H9 (cell line): ENCODE results near the gene MSI2. TPM values are rescaled to one million over a fixed set of nuclear protein-coding genes. Genes with fewer than 3 reads are reported as not detected.

ENCODE experiments used
- DNase-seq: peaks from one replicate; pipeline ENCODE4 v3.0.0-alpha.2; 2017
- H2AFZ ChIP-seq: one replicate; pipeline ENCODE4 v1.6.1; 2013; ENCODE audit warnings: mild to moderate bottlenecking, low read length, control low read depth, moderate library complexity
- H2AK5ac ChIP-seq: 2 replicates; pipeline ENCODE4 v1.6.1; 2013; ENCODE audit warnings: low read length, control low read depth, mixed read lengths; ENCODE audit not compliant: insufficient read length
- H2BK120ac ChIP-seq: one replicate; pipeline ENCODE4 v1.6.1; 2013; ENCODE audit warnings: low read depth, mild to moderate bottlenecking, low read length, control low read depth, inconsistent platforms; ENCODE audit not compliant: poor library complexity, severe bottlenecking
- H2BK12ac ChIP-seq: 2 replicates; pipeline ENCODE4 v1.6.1; 2013; ENCODE audit warnings: low read length, control low read depth, mixed read lengths, low read depth; ENCODE audit not compliant: insufficient read length
- H2BK15ac ChIP-seq: 2 replicates; pipeline ENCODE4 v1.6.1; 2013; ENCODE audit warnings: low read depth, low read length, control low read depth
- H2BK20ac ChIP-seq: one replicate; pipeline ENCODE4 v1.6.1; 2013; ENCODE audit warnings: low read depth, mild to moderate bottlenecking, low read length, control low read depth, inconsistent platforms; ENCODE audit not compliant: poor library complexity, severe bottlenecking
- H2BK5ac ChIP-seq: 2 replicates; pipeline ENCODE4 v1.6.1; 2013; ENCODE audit warnings: low read length, control low read depth, mixed read lengths; ENCODE audit not compliant: insufficient read length
- H3K14ac ChIP-seq: 2 replicates; pipeline ENCODE4 v1.6.1; 2013; ENCODE audit warnings: low read length, control low read depth; ENCODE audit not compliant: insufficient read depth
- H3K18ac ChIP-seq: 2 replicates; pipeline ENCODE4 v1.6.1; 2013; ENCODE audit warnings: low read depth, mild to moderate bottlenecking, mixed read lengths, low read length, control low read depth; ENCODE audit not compliant: insufficient read length
- H3K23ac ChIP-seq: 2 replicates; pipeline ENCODE4 v1.6.1; 2013; ENCODE audit warnings: low read length, control low read depth, mixed read lengths, low read depth; ENCODE audit not compliant: insufficient read length
- H3K23me2 ChIP-seq: 2 replicates; pipeline ENCODE4 v1.6.1; 2013; ENCODE audit warnings: low read depth, mild to moderate bottlenecking, mixed read lengths, low read length, control low read depth; ENCODE audit not compliant: insufficient read length, poor library complexity, severe bottlenecking
- H3K27ac ChIP-seq: 2 replicates; pipeline ENCODE4 v1.5.1; 2013; ENCODE audit warnings: low read length, control low read depth, mixed read lengths, low read depth; ENCODE audit not compliant: insufficient read length
- H3K27me3 ChIP-seq: 2 replicates; pipeline ENCODE4 v1.6.1; 2013; ENCODE audit warnings: low read length, control low read depth, inconsistent platforms; ENCODE audit not compliant: insufficient read depth
- H3K4ac ChIP-seq: 2 replicates; pipeline ENCODE4 v1.6.1; 2013; ENCODE audit warnings: low read depth, mild to moderate bottlenecking, control low read depth, inconsistent platforms, low read length, moderate library complexity
- H3K4me1 ChIP-seq: 2 replicates; pipeline ENCODE4 v1.6.1; 2013; ENCODE audit warnings: low read length, control low read depth, inconsistent platforms; ENCODE audit not compliant: insufficient read depth
- H3K4me2 ChIP-seq: 2 replicates; pipeline ENCODE4 v1.6.1; 2013; ENCODE audit warnings: low read length, control low read depth, mixed read lengths; ENCODE audit not compliant: insufficient read length, insufficient read depth
- H3K56ac ChIP-seq: 2 replicates; pipeline ENCODE4 v1.6.1; 2013; ENCODE audit warnings: low read depth, mild to moderate bottlenecking, mixed read lengths, low read length, control low read depth; ENCODE audit not compliant: insufficient read length
- H3K79me1 ChIP-seq: 2 replicates; pipeline ENCODE4 v1.6.1; 2013; ENCODE audit warnings: low read depth, mild to moderate bottlenecking, moderate library complexity, low read length, control low read depth, inconsistent platforms; ENCODE audit not compliant: insufficient read depth, poor library complexity, severe bottlenecking
- H3K79me2 ChIP-seq: 2 replicates; pipeline ENCODE4 v1.6.1; 2013; ENCODE audit warnings: low read length, control low read depth, inconsistent platforms; ENCODE audit not compliant: insufficient read depth
- H3K9ac ChIP-seq: 2 replicates; pipeline ENCODE4 v1.6.1; 2013; ENCODE audit warnings: low read length, control low read depth, mixed read lengths; ENCODE audit not compliant: insufficient read length; ENCODE audit errors: extremely low read depth
- H3K9me3 ChIP-seq: one replicate; pipeline ENCODE4 v1.6.1; 2013; ENCODE audit warnings: low read depth, low read length, inconsistent platforms; ENCODE audit not compliant: control insufficient read depth
- H3T11ph ChIP-seq: one replicate; pipeline ENCODE4 v1.6.1; 2013; ENCODE audit warnings: mild to moderate bottlenecking, low read length, control low read depth, inconsistent platforms
- H4K20me1 ChIP-seq: one replicate; pipeline ENCODE4 v1.6.1; 2013; ENCODE audit not compliant: control insufficient read depth, insufficient read length, insufficient read depth
- H4K5ac ChIP-seq: 2 replicates; pipeline ENCODE4 v1.6.1; 2013; ENCODE audit warnings: low read depth, mild to moderate bottlenecking, mixed read lengths, low read length, control low read depth; ENCODE audit not compliant: insufficient read length
- H4K8ac ChIP-seq: replicated peaks from 2 replicates; pipeline ENCODE4 v1.6.1; 2013; ENCODE audit warnings: low read length, control low read depth, mixed read lengths, low read depth; ENCODE audit not compliant: insufficient read length
- H4K91ac ChIP-seq: 2 replicates; pipeline ENCODE4 v1.6.1; 2013; ENCODE audit warnings: low read depth, mild to moderate bottlenecking, moderate library complexity, mixed read lengths, low read length, control low read depth; ENCODE audit not compliant: insufficient read length
- H3K27ac Mint-ChIP-seq, 3 experiments: 2 replicates in 2 of 3; 3 replicates in 1 of 3; pipeline ENCODE4 v1.8.0; 2020 to 2021; ENCODE audit warnings: mixed read lengths in 3 of 3, mild to moderate bottlenecking in 1 of 3, moderate library complexity in 1 of 3
- H3K27me3 Mint-ChIP-seq: 2 replicates; pipeline ENCODE4 v1.8.0; 2021; ENCODE audit warnings: low read depth, mild to moderate bottlenecking, moderate library complexity, mixed read lengths
- H3K36me3 Mint-ChIP-seq, 3 experiments: 2 replicates in 2 of 3; 3 replicates in 1 of 3; pipeline ENCODE4 v1.8.0; 2020 to 2021; ENCODE audit warnings: low read depth in 3 of 3, mixed read lengths in 3 of 3; ENCODE audit not compliant: insufficient read depth in 1 of 3
- H3K4me1 Mint-ChIP-seq, 2 experiments: 2 replicates each; pipeline ENCODE4 v1.8.0; 2020; ENCODE audit warnings: mixed read lengths in 2 of 2
- H3K4me3 Mint-ChIP-seq, 2 experiments: 2 replicates in 1 of 2; 3 replicates in 1 of 2; pipeline ENCODE4 v1.8.0; 2020 to 2021; ENCODE audit warnings: mild to moderate bottlenecking in 2 of 2, mixed read lengths in 2 of 2, moderate library complexity in 1 of 2
- H3K9me3 Mint-ChIP-seq, 2 experiments: 2 replicates in 1 of 2; 3 replicates in 1 of 2; pipeline ENCODE4 v1.8.0; 2020; ENCODE audit warnings: mild to moderate bottlenecking in 2 of 2, mixed read lengths in 2 of 2, moderate library complexity in 1 of 2
- WGBS: extraction: QIAGEN DNeasy Blood & Tissue Kit; methylation state at CpG from one replicate; pipeline ENCODE4 v1.1.7; 2013; ENCODE audit warnings: missing lambda C conversion rate, low lambda C conversion rate, mixed read lengths; ENCODE audit not compliant: insufficient read length; ENCODE audit errors: extremely low coverage; 5-methylcytosine and 5-hydroxymethylcytosine counted together
- total RNA-seq: library from RNA; stranded (reverse); gene quantifications from 2 replicates; pipeline ENCODE4 v1.2.1, GENCODE V29; 2021
- TF ChIP-seq, protein P1 (sequence below): fragments of 200-600 bp; sonication (generic); conservative IDR thresholded peaks from 3 replicates; pipeline ENCODE4 v1.8.0; 2021; ENCODE audit warnings: antibody characterized with exemption, mild to moderate bottlenecking

MSI2 gene
- total RNA-seq, 1 experiment from 2014 or later: 98.5 TPM

DNA sequence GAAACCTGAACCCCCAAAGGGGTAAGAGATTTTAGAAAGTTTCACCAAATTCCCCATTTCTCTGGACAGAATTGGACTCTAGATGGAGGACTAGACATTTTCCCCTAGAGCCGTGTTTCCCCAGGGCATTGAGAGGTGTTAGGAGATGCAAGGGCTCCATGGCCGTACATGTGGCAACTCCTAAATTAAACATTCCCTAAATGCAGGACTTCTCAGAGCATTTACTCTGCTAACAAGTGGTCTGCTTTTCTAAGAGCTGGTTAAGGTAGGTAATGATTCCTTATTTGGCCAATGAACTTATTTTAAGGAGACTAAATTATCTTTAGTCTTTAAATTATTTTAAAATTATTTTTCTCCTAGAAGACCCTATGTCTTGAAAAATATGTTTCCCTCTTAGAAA is 200.9 kb downstream of the MSI2 start:
- Histone ChIP-seq H3K4me1 (no peaks in the 10 kb centered on the region; the same call in 1 of the 2 replicates), H3K27ac (no peak overlapping the region), H2AK5ac (no peak overlapping the region), H4K5ac (no peak overlapping the region), H4K8ac (no peak overlapping the region), H3K9ac (no peak overlapping the region), H2AFZ (no peak overlapping the region), H3K18ac (no peak overlapping the region), H2BK15ac (no peak overlapping the region), H3K56ac (no peak overlapping the region), H3K23me2 (no peaks in the 10 kb centered on the region), H3K23ac (no peak overlapping the region), H3K79me1 (no peaks in the 10 kb centered on the region), H4K20me1 (no peaks in the 10 kb centered on the region), H3K4ac (no peak overlapping the region), H3K9me3 (no peaks in the 10 kb centered on the region), H3K4me2 (no peak overlapping the region), H2BK120ac (no peak overlapping the region), H3T11ph (no peak overlapping the region), H2BK12ac (no peak overlapping the region), H2BK20ac (no peak overlapping the region), H3K27me3 (no peaks in the 10 kb centered on the region; the same call in 1 of the 2 replicates), H2BK5ac (no peak overlapping the region), H3K79me2 (no peaks in the 10 kb centered on the region), H3K14ac (no peak overlapping the region), H4K91ac (no peak overlapping the region)
- no CpG with 5 or more reads among the region's 2 CpGs for WGBS
- no peaks in the 10 kb centered on the region for H3K27me3 Mint-ChIP-seq
- TF ChIP-seq, protein P1, sequence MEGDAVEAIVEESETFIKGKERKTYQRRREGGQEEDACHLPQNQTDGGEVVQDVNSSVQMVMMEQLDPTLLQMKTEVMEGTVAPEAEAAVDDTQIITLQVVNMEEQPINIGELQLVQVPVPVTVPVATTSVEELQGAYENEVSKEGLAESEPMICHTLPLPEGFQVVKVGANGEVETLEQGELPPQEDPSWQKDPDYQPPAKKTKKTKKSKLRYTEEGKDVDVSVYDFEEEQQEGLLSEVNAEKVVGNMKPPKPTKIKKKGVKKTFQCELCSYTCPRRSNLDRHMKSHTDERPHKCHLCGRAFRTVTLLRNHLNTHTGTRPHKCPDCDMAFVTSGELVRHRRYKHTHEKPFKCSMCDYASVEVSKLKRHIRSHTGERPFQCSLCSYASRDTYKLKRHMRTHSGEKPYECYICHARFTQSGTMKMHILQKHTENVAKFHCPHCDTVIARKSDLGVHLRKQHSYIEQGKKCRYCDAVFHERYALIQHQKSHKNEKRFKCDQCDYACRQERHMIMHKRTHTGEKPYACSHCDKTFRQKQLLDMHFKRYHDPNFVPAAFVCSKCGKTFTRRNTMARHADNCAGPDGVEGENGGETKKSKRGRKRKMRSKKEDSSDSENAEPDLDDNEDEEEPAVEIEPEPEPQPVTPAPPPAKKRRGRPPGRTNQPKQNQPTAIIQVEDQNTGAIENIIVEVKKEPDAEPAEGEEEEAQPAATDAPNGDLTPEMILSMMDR: no peak
- H3K4me1 Mint-ChIP-seq: peaks cover 18 to 28% of the 10 kb centered on the region in 2 experiments
- H3K9me3 Mint-ChIP-seq: no peaks in the 10 kb centered on the region
- peaks cover 3 to 7% (median 5%) of the 10 kb centered on the region in 3 experiments; a peak in 5 of 7 replicates for H3K36me3 Mint-ChIP-seq
- DNase-seq: no peak
- H3K27ac Mint-ChIP-seq: no peak overlapping the region
- no peak overlapping the region for H3K4me3 Mint-ChIP-seq
